Right ventricle myocardium superior (tissue), 1 donor: ENCODE results near the gene QSOX2. TPM values are rescaled to one million over a fixed set of nuclear protein-coding genes. Genes with fewer than 3 reads are reported as not detected.
A peak's percentile ranks its signal among the peaks of the same experiment; 100 is the strongest.

Experiments used
- ATAC-seq: fragments of 200-7000 bp; cut with Tn5 transposase; one replicate; pipeline ENCODE4 v1.9.1; 2020; ENCODE audit warnings: mild to moderate bottlenecking; ENCODE audit not compliant: poor library complexity
- DNase-seq: peaks from one replicate; pipeline ENCODE4 v3.0.0-alpha.2; 2020
- intact Hi-C: fragments of 100-400 bp; cut with DNase I; formaldehyde crosslinking; loops from one replicate; pipeline ENCODE4 v1.11.2; 2022
- total RNA-seq: library from RNA; stranded (reverse); fragmentation: NEBNext Ultra II Directional; extraction: Animal tissue kit (Norgen Biotek cat#: 25700); gene quantifications from one replicate; pipeline ENCODE4 v1.2.1, GENCODE V29; 2021
- donor health status: DM: no; HTN: yes; CAD: no; lungs with severe emphysema.

Gene QSOX2
- total RNA-seq, 1 donor from 2014 or later = 7.7 TPM

DNA sequence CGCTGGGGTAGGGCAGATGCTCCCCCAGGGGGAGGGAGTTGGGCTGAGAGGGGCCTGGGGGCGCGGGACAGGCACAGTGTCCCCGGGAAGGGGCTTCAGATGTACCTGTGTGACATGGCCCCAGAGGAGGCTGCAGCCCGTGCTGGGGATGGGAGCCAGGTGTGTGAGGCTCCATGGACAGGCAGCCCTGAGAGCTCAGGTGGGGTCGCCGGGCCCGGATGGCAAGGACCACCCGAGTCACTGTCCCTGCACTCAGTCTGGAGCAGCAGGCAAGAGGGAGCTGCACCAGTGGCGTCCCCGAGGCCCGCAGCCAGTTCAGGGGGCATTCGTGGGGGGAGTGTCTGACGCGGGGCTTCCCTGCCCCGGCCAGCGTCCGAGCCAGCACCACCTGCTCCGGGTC is 39.3 kb upstream of the QSOX2 start:
- ATAC-seq = no peak
- DNase-seq = no peak
- intact Hi-C loops = loop anchor here (2.0 to 10.0 kb wide), 3 partner anchors 116 to 683 kb away; partner anchors contain the start of gene UBAC1

DNA sequence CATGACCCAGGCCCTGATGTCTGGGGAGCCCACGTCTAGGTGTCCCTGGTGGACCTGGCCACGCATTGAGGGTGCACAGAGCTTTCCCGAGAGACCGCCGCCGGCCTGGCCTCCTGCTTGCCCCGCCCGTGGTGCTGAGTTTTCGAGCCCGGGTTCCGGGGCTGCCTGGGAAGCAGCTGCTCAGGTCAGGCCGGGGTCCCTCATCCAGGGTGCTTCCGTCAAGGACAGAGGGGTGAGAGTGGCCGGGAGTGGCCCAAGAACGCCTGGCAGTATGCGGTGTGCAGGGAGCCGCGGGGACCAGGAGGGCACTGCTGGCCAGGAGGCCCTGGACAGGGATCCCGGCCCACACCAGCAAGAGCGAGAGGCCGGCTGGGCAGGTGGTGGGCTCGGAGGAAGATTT is 38.7 kb upstream of the QSOX2 start:
- intact Hi-C loops = loop anchor here (2.0 to 10.0 kb wide), 3 partner anchors 116 to 682 kb away; partner anchors contain the start of gene UBAC1
- ATAC-seq = no peak

DNA sequence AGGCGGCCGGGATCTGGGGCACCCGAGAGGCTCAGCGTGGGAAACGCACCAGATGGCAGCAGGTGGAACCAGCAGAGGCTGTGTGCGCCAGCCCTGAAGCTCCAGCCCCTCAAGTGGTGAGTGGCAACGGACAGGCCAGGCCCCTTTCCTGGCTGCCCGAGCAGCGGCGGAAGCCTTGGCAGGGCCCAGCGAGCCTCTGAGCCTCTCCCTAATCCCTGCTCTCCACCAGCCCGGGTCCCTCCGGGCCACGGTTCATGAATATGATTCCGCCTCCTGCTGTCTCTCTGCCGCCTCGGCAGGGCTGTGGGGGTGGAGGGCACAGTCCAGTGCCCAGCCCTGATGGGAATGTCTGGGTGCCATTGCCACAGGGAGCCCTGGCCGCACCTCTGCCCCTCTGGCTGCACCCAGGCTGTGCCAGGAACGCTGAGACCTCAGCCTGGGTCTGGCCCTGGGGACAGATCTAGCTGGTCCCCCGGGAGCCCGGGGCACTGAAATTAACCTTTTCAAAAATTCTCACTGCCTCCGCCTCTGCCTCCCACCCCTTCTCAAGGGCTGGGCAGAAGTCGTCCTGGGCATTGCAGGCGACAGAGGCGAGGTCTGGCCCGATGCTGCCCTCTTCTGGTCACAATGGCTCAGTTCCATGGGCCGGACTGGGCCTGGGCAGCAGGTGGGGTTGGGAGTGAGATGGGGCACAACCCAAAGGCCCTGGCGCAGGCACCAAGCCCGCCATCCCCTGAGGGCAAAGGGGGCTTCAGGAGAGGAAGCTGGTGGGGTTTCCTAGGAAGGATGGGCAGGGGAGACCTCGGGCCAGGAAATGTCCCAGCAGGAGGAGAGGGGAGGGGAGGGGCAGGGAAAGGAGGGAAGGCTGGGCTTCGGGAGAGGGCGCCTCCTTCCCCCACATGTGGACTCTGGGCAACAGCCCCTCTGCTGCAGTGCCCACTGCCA is 38.0 kb upstream of the QSOX2 start:
- intact Hi-C loops = loop anchor here (2.0 to 10.0 kb wide), 3 partner anchors 115 to 681 kb away; partner anchors contain the start of gene UBAC1
- DNase-seq = peak; percentile 86
- ATAC-seq = peak; percentile 98

More for the DNA sequence above, 38.7 kb upstream of the QSOX2 start:
- no peak for DNase-seq

DNA sequence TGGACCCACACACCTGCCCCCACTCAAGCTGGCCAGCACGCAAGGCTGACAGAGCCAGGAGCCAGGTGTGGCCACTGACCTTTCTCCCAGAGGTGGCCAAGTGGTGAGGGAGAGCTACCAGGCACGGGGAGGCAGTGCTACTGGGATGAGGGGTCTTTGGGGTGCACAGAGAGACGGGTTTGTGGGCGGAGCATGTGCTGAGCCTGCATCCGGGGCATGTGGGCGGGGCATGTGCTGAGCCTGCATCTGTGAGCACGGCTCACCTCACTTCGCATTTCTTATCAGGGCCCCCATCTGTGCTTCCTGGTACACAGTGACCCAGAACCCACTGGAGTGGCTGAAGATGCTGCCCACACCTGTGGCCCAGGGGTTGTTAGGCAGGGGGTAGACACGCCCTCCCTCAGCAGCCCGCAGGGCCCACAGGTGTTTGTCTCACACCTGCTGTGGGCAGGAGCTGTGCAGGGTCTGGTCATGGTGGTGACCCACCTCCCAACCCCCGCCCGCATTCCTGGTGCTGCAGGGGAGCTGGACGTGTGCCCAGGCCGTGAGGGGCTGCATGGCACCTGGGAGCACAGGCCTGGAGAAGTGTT is 36.8 kb upstream of the QSOX2 start:
- intact Hi-C loops = loop anchor here (5.0 to 10.0 kb wide), 2 partner anchors 318 to 680 kb away; partner anchors contain the start of gene UBAC1
- DNase-seq = no peak
- no peak for ATAC-seq

DNA sequence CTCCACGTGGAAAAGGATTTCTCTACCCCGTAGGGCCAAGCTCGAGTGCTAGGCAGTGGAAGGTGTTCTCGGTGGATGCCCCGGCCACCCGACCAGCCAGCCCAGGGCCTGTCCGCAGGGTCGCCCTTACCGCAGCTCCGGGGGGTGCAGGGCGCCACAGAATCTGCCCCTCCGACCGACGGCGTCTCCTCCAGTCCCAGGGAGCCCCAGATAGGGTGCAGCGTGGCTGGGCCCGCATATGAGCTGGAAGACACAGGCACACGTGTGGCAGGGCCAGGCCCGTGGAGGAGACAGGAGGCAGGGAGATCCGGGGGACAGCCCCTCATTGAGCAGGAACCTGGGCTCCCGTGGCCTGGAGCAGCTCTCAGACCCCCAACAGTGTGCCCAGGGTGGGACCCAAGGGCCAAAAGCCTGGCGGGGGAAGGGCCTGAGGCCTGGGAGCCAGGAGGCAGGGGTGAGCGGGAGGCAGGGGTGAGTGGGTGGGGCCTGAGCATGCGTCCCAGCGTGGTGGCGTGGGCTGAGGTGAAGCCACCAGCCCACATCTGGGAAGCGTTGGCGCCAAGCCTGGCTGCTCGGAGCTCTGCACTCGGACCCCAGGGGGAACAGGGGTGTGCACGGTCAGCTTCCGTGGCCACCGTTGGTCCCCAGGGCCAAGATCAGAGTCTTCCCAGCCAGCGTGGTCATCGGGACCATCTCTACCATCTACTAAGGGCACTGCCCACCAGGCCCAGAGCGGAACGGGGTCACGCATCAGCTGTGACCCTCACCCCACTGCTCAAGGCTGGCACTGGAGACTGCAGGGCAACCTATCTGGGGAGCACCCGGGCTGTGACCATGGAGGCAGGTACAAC is 36.0 kb upstream of the QSOX2 start:
- DNase-seq (no peak), ATAC-seq (no peak)
- intact Hi-C loops = loop anchor here (5.0 to 10.0 kb wide), 2 partner anchors 317 to 679 kb away; partner anchors contain the start of gene UBAC1

DNA sequence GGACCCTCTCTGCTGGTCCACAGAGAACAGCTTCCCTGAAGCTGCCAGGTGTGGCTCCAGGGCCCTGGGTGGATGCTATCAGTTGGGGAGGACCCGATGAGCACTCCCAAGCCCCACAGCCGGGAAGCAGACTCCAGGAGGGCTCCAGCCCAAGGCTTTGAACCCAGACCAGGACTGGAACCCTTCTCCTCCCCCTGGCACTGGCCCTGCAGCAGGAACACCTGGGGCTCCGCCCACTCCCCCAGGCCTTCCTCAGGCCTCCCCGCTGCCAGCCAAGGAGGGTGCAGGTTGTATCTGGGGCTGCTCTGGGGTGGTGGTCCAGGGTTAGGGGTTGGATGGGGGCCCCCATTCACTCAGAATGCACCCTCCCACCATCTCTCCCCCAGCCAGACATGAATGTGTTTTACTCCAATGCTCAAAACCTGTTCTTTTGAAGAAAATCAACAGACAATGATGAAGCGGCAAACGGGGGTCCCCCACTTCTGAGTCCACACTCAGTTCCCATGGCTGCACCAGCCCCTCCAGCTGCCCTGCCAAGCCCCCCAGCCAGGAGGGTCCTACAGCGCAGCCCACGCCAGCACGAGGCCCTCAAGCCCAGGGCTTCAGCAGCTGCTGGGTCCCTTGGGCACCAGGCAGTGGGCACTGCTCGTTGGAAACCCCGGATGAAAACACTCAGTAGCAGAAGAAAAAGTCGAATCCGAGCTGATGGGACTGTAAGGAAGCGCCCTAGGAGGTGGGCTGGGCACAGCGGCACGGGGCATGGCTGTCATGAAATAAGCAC is 35.1 kb upstream of the QSOX2 start:
- DNase-seq = no peak
- intact Hi-C loops = loop anchor here (5.0 to 10.0 kb wide), 2 partner anchors 316 to 678 kb away; partner anchors contain the start of gene UBAC1
- no peak for ATAC-seq

DNA sequence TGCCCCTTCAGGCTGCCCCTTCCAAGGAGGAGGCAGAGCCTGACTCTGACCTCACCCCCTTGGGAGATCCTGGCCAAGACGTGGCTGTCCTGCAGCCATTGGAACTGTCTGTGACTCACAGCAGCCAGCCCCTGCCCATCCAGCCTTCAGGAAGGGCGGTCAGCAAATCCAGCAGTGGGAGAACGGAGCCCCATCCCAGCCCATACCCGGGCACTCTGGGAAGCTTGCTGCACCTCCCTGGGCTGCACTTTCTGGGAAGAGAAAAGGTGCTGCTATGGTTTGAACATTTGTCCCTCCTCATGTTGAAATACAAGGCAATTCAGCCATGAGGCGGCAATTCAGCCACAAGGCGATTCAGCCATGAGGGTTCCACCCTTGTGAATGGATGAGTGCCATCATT is 33.9 kb upstream of the QSOX2 start:
- DNase-seq = no peak
- no peak for ATAC-seq
- intact Hi-C loops = no loop called here

DNA sequence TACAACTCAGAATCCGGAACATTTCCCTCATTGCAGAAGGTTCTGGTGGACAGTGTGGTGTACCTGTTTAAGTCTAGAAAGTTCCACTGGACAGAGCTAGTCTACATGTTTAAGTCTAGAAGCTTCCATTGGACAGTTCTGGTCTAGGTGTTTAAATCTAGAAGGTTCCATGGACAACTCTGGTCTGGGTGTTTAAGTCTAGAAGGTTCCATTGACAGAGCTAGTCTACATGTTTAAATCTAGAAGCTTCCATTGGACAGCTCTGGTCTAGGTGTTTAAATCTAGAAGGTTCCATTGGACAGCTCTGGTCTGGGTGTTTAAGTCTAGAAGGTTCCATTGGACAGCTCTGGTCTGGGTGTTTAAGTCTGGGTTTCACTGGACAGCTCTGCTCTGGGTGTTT is 33.3 kb upstream of the QSOX2 start:
- ATAC-seq (no peak), DNase-seq (no peak)
- intact Hi-C loops = no loop called here

DNA sequence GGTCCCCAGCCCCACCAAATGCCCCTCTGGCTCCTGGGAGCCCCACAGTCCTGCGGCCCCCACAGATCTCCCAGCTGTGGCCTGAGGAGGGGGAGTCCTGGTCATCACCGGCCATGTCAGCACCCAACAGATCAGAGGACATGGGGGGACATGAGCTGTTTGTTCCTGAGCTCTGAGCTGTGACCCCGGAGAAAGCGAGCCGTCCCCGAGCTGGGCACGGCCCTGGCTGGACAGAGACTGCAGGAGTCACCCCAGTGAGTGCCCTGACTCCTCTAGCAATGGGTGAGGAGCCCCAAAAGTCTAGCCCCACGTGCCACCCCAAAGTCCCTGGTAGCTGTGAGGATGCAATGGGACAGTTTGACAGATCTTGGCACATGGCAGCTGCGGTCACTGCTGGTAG is 32.6 kb upstream of the QSOX2 start:
- intact Hi-C loops = no loop called here
- DNase-seq = no peak
- no peak for ATAC-seq

DNA sequence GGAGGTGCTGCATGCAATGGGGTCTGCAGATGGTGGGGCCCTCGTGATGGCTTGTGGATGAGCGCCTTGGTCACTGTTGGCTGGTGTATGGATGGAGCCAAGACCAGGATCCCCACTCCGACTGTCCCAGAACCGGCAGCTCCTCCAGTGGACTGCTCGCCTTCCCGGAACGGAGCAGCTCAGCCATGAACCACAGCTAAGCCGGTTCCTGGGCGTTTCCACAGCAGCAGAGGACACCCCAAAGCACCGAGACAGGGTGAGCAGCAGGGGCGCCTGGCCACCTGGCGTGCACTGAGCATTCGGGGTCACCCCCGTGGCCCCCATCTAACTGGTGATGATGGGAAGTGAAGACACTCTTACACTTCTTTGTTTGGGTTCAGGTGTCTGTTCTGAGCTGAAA is 32.1 kb upstream of the QSOX2 start:
- ATAC-seq (no peak), DNase-seq (no peak)
- intact Hi-C loops = no loop called here

DNA sequence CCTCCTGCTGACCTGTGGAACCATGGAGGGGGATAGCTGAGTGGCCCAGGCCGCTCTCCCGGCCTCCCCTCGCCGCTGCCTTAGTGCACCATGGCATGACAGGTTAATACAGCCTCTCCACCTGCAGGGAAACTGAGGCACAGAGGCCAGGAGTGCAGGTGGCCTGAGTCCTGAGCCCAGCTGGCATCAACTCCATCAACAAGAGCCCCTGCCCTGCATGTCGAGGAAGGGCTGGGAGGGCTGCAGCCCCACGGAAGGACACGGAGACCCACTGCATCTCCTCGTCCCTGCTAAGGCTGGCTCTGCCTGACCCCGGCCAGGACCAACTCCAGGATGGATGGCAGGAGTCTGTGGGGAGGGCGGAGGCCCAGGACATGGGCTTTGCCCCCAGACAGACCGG is 31.1 kb upstream of the QSOX2 start:
- DNase-seq (no peak), ATAC-seq (no peak)
- intact Hi-C loops = no loop called here

DNA sequence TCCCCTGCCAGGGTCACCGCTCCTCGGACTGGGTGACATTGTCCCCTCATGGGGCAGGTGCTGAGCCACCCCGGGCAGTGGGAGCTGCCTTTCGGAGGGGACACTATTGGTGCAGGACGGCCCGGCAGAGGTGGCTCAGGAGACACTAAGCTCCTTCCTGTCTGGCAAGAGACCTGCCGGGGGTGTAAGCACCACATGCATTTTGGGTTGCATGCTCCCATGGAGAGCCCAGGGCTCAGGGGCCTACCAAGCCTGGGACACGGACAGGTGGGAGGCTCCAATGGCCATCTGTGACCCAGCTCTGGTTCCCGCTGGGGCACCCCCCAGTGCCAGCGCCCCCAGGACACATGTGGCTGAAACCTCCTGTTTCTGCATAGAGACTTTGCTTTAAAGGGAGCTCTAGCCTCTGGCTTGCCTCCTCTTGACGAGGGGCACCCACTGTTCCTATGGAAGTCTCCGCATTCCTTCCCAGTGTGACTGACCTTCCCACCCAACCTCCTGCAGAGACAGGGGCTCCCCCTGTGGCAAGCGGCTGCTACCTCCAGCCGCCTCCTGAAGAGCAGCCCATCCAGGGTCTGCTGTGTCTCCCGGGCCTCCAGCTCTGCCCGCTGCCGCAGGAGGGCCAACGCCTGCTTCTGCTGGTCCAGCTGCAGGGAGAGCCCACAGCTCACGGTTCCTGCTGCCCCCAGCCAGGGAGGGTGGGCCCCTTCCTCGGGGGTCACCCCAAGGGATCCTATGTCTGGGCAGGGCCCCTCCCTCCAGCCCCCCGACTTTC is 30.2 kb upstream of the QSOX2 start:
- ATAC-seq (no peak), DNase-seq (no peak)
- intact Hi-C loops = no loop called here

DNA sequence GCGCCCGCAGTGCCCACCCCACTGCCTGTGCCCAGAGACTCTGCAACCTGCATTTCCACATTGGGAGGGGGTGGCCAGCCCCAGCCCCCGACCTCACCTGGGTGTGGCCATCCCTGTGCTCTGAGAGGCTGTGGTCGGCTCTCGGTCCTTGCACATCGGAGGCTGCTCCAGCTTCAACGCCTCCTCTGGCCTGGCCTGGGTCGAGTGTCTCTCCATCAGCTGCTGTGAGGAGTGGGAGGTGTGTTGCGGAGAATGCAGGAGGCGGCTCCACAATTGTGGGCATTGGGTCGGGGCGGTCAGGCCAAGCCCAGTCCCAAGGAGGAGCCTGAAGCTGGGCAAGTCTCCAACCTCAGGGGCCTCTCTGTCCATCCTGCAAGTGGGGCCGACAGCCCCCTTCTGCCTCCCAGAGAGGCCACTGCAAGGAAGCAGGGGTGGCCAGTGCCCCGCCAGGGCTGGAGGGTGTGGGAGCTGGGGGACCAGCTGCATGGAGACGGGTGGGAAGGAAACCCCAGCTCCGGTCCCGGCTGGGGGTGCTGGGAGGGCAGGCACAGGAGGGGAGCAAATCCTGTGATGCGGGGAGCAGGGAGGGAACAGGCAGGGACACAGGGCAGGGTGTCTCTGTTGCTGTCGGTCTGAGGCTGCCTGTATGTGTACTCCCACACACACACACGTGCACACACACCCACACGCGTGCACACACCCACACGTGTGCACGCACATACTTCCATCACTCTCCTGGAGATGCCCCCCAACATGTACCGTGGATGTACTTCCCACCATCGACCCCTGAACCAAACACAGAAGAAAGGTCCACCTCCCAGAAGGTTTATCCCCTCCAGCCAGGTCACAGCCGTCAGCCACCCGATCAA is 29.4 kb upstream of the QSOX2 start:
- intact Hi-C loops = no loop called here
- ATAC-seq (no peak), DNase-seq (no peak)

DNA sequence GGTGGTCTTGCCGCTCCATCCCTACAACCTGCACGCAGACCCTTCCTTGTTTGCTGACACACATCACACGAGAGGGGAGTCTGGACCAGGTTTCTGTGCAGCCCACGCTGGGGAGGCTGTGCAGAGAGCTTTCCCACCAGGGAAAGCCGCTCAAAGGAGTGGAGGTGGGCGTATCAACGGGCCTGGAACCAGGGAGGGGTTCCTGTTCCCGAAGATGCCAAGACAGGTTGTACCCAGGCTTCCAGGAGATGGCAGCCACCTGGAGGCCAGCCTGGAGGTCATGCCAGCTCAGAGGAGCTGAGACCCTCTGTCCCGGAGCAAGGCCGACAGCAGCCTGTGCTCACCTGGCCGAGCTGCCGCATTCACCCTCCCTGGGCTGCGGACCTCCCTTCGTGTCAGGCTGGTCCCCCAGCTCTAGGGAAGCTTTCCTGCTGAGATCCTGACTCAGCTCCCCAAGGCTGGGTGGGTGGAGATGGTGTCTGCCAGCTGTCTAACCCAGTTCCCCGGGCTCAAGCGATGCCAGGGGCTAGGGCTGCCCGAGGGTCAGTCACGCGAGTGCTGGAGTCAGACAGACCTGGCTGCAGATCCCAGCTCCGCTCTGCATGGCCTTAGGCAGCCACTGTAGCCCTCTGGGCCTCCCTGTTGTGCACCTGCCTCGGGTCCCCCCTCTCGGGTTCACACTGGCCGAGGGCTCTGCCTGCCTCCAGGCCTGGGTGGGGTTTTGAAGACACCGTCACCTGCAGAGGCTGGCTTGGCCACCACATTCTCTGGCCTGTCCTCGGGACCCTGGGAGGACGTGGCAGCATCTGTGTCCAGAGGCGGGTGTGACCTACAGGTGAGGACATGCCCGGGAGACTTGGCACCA is 28.5 kb upstream of the QSOX2 start:
- intact Hi-C loops = no loop called here
- ATAC-seq (no peak), DNase-seq (no peak)

DNA sequence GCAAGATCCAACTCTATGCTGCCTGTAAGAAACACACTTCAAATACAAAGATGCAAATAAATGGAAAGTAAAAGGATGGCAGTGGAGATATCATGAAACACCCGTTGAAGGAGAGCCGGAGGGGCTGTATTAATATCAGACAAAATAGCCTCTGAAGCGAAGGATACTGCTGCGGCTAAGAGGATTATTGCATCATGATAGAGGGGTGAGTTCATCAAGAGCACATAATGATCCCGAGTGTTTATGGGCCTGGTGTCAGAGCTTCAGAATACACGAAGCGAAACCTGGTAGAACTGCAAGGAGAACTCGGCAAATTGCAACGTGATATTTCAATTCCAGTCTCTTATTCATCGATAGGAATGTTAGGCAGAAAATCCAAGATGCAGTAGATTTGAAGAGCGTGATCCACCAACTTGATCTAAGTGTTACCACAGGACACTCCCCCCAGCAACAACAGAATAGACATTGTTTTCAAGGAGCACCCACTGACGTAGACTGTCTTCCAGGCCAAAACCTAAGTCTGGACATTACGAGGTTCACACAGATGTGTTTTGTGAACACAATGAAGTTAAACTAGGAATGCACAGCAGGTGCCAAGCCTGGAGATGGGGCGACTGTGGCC is 27.7 kb upstream of the QSOX2 start:
- DNase-seq (no peak), ATAC-seq (no peak)
- intact Hi-C loops = no loop called here
